Calu3 (cell line): Measurements from ENCODE around the gene DCD. TPM values are rescaled to one million over a fixed set of nuclear protein-coding genes. Genes with fewer than 3 reads are reported as not detected.

ENCODE experiments used
- BruUV-seq: library from RNA; stranded (reverse); fragments of 400-500 nt; replicated peaks from 2 replicates; lab custom pipeline; 2021; lab: Mats Ljungman, UMichigan
- CTCF ChIA-PET: fragments of 300-600 bp; sonication (Branson Sonifier 250); formaldehyde crosslinking; loops from one replicate; lab custom pipeline; 2022; ENCODE audit warnings: antibody characterized with exemption; lab: Charles Lee
- DNase-seq: peaks from one replicate; pipeline ENCODE4 v3.0.0; 2022
- H3K27ac Mint-ChIP-seq: one replicate; pipeline ENCODE4 v1.8.0; 2022; ENCODE audit warnings: mixed read lengths; ENCODE audit not compliant: unreplicated experiment
- H3K27me3 Mint-ChIP-seq: one replicate; pipeline ENCODE4 v1.8.0; 2022; ENCODE audit warnings: mixed read lengths; ENCODE audit not compliant: unreplicated experiment
- H3K36me3 Mint-ChIP-seq: one replicate; pipeline ENCODE4 v1.8.0; 2022; ENCODE audit warnings: mild to moderate bottlenecking, moderate library complexity, mixed read lengths; ENCODE audit not compliant: insufficient read depth, unreplicated experiment
- H3K4me1 Mint-ChIP-seq: one replicate; pipeline ENCODE4 v1.8.0; 2022; ENCODE audit warnings: mild to moderate bottlenecking, low read depth, mixed read lengths; ENCODE audit not compliant: unreplicated experiment
- H3K4me3 Mint-ChIP-seq: one replicate; pipeline ENCODE4 v1.8.0; 2022; ENCODE audit warnings: mild to moderate bottlenecking, low read depth, moderate library complexity, mixed read lengths; ENCODE audit not compliant: unreplicated experiment
- H3K9me3 Mint-ChIP-seq: one replicate; pipeline ENCODE4 v1.8.0; 2022; ENCODE audit warnings: low read depth, mixed read lengths; ENCODE audit not compliant: unreplicated experiment
- CTCF ChIP-seq: fragments of 200-600 bp; IDR thresholded peaks from one replicate; pipeline ENCODE4 v1.8.0; 2022; ENCODE audit warnings: antibody characterized with exemption; ENCODE audit not compliant: unreplicated experiment
- intact Hi-C: fragments of 100-400 bp; cut with micrococcal nuclease; formaldehyde crosslinking; loops from one replicate; pipeline ENCODE4 v1.10.0; 2022; ENCODE audit not compliant: unreplicated experiment
- total RNA-seq: library from RNA; stranded (reverse); gene quantifications from 2 replicates; pipeline ENCODE4 v1.2.3, GENCODE V29; 2022

DCD gene
- total RNA-seq, 1 experiment from 2014 or later, result not detected

- BruUV-seq, result no TSS peak
- Mint-ChIP-seq H3K27me3 (peaks cover 44% of the 10 kb centered on the region), H3K36me3 (no peaks in the 10 kb centered on the region), H3K27ac (no peak overlapping the region), H3K4me3 (no peak overlapping the region), H3K4me1 (no peaks in the 10 kb centered on the region), H3K9me3 (no peaks in the 10 kb centered on the region)
- no peak for DNase-seq
- CTCF ChIA-PET, result no interaction called here
- no peak for TF ChIP-seq CTCF
- intact Hi-C loops, result no loop called here
These were observed 4.9 kb upstream of the DCD start for GRCh38 chr12:54653025-54653424.

GRCh38 chr12:54650889-54651288, 2.7 kb upstream of the DCD start:
- H3K4me3 Mint-ChIP-seq, result no peak overlapping the region
- intact Hi-C loops, result no loop called here
- no peak for DNase-seq
- no peaks in the 10 kb centered on the region for H3K4me1 Mint-ChIP-seq
- H3K27ac Mint-ChIP-seq, result no peak overlapping the region
- no TSS peak for BruUV-seq
- H3K36me3 Mint-ChIP-seq, result no peaks in the 10 kb centered on the region
- CTCF ChIA-PET, result no interaction called here
- no peak for TF ChIP-seq CTCF
- peaks cover 44% of the 10 kb centered on the region for H3K27me3 Mint-ChIP-seq
- no peaks in the 10 kb centered on the region for H3K9me3 Mint-ChIP-seq

- intact Hi-C loops, result no loop called here
- no peak for TF ChIP-seq CTCF
- peaks cover 44% of the 10 kb centered on the region for H3K27me3 Mint-ChIP-seq
- H3K27ac Mint-ChIP-seq, result no peak overlapping the region
- H3K4me1 Mint-ChIP-seq, result no peaks in the 10 kb centered on the region
- H3K9me3 Mint-ChIP-seq, result no peaks in the 10 kb centered on the region
- no peak overlapping the region for H3K4me3 Mint-ChIP-seq
- no TSS peak for BruUV-seq
- CTCF ChIA-PET, result interaction anchor here (0.8 kb wide), 1 partner anchor 9 kb away, joined by 3 read pairs; no protein-coding TSS in a partner anchor
- H3K36me3 Mint-ChIP-seq, result no peaks in the 10 kb centered on the region
- no peak for DNase-seq
These were observed 2.2 kb upstream of the DCD start for GRCh38 chr12:54650409-54650808.

GRCh38 chr12:54649825-54650224, 1.7 kb upstream of the DCD start:
- no peak for DNase-seq
- no peak overlapping the region for H3K27ac Mint-ChIP-seq
- H3K4me3 Mint-ChIP-seq, result no peak overlapping the region
- no peaks in the 10 kb centered on the region for H3K36me3 Mint-ChIP-seq
- H3K9me3 Mint-ChIP-seq, result no peaks in the 10 kb centered on the region
- CTCF ChIA-PET, result interaction anchor here (0.8 kb wide), 1 partner anchor 9 kb away, joined by 3 read pairs; no protein-coding TSS in a partner anchor
- H3K27me3 Mint-ChIP-seq, result peaks cover 44% of the 10 kb centered on the region
- H3K4me1 Mint-ChIP-seq, result no peaks in the 10 kb centered on the region
- intact Hi-C loops, result no loop called here
- no peak for TF ChIP-seq CTCF
- BruUV-seq, result no TSS peak
